Gastrocnemius medialis (tissue), 4 donors: ENCODE results near the gene EWSR1.

Source experiments
- POLR2A ChIP-seq, 2 donors: fragments of 450-650 bp; IDR thresholded peaks; one replicate each; pipeline ENCODE4 v1.6.1; 2017; ENCODE audit warnings: antibody characterized with exemption in 2 of 2, mild to moderate bottlenecking in 2 of 2, moderate library complexity in 2 of 2
- TF ChIP-seq, protein P1 (sequence below), 5 experiments: fragments of 450-650 bp in 3 of 5; fragments of 200-600 bp in 2 of 5; sonication (generic) in 2 of 5; IDR thresholded peaks in 4 of 5; conservative IDR thresholded peaks in 1 of 5; 1 replicate in 4 of 5; 2 replicates in 1 of 5; pipeline ENCODE4 v1.5.1; 2016 to 2019; ENCODE audit warnings: antibody characterized with exemption in 5 of 5, mild to moderate bottlenecking in 3 of 5, moderate library complexity in 3 of 5

- TF ChIP-seq, protein P1, sequence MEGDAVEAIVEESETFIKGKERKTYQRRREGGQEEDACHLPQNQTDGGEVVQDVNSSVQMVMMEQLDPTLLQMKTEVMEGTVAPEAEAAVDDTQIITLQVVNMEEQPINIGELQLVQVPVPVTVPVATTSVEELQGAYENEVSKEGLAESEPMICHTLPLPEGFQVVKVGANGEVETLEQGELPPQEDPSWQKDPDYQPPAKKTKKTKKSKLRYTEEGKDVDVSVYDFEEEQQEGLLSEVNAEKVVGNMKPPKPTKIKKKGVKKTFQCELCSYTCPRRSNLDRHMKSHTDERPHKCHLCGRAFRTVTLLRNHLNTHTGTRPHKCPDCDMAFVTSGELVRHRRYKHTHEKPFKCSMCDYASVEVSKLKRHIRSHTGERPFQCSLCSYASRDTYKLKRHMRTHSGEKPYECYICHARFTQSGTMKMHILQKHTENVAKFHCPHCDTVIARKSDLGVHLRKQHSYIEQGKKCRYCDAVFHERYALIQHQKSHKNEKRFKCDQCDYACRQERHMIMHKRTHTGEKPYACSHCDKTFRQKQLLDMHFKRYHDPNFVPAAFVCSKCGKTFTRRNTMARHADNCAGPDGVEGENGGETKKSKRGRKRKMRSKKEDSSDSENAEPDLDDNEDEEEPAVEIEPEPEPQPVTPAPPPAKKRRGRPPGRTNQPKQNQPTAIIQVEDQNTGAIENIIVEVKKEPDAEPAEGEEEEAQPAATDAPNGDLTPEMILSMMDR (IDR thresholded peaks at IDR 0.05 in 4 of 5, conservative IDR thresholded peaks at IDR 0.05 in 1 of 5): no peak
- no peak for TF ChIP-seq POLR2A (IDR thresholded peaks at IDR 0.05)
Measured at GRCh38 chr22:29218758-29219408, 49.2 kb upstream of the EWSR1 start.
